ENCODE results near the gene EXO5. TPM values are rescaled to one million over a fixed set of nuclear protein-coding genes. Genes with fewer than 3 reads are reported as not detected.
"Not testable (repeated sequence)": the region's sequence is repeated elsewhere in the genome, so short reads cannot be mapped to it uniquely, and the experiment has no call there.

EXO5 gene
- total RNA-seq (2014; rRNA removed), result 16.5 and 18.4 TPM in 2 replicates
- polyA plus RNA-seq (2012), result 10.1 TPM

GRCh38 chr1:40508375-40509341, at the start of gene EXO5:
EXO5 (plus strand) TSS chr1:40508767; CDS start chr1:40514545, 5,778 bp downstream.
- peak; percentile 76 for DNase-seq (ENCODE audit: low read depth)

- peak; percentile 11 for DNase-seq (ENCODE audit: low read depth)
Measured at GRCh38 chr1:40462956-40463590, 45.5 kb upstream of the EXO5 start.

GRCh38 chr1:40469327-40469726, 39.2 kb upstream of the EXO5 start:
- no peak for DNase-seq (ENCODE audit: low read depth)

GRCh38 chr1:40475268-40475667, 33.3 kb upstream of the EXO5 start:
- DNase-seq (ENCODE audit: low read depth), result no peak

- peak; percentile 54 for DNase-seq (ENCODE audit: low read depth)
Measured at GRCh38 chr1:40476924-40477677, 31.5 kb upstream of the EXO5 start, which contains the start of gene ZFP69. ZFP69 (plus strand) TSS chr1:40477290; CDS start chr1:40479362, 2,072 bp downstream.

GRCh38 chr1:40477678-40478053, 30.9 kb upstream of the EXO5 start:
- peak; percentile 13 for DNase-seq (ENCODE audit: low read depth)

- DNase-seq (ENCODE audit: low read depth), result peak; percentile 18
Measured at GRCh38 chr1:40478276-40478675, 30.3 kb upstream of the EXO5 start.

- DNase-seq (ENCODE audit: low read depth), result no peak
Measured at GRCh38 chr1:40479156-40479555, 29.4 kb upstream of the EXO5 start.

GRCh38 chr1:40495315-40495903, 13.2 kb upstream of the EXO5 start:
- peak; percentile 8 for DNase-seq (ENCODE audit: low read depth)

GRCh38 chr1:40502651-40503050, 5.9 kb upstream of the EXO5 start:
- DNase-seq (ENCODE audit: low read depth), result not testable (repeated sequence)

- no peak for DNase-seq (ENCODE audit: low read depth)
Measured at GRCh38 chr1:40507973-40508372, 594 bp upstream of the EXO5 start.

GRCh38 chr1:40519517-40519916, 10.9 kb downstream of the EXO5 start:
- DNase-seq (ENCODE audit: low read depth), result no peak

- no peak for DNase-seq (ENCODE audit: low read depth)
Measured at GRCh38 chr1:40530735-40531380, 22.3 kb downstream of the EXO5 start.

- DNase-seq (ENCODE audit: low read depth), result peak; percentile 95
Measured at GRCh38 chr1:40531381-40532061, 23.0 kb downstream of the EXO5 start, which contains the start of gene ZNF684. ZNF684 (plus strand) TSS chr1:40531637; CDS start chr1:40533167, 1,530 bp downstream.

GRCh38 chr1:40532062-40532389, 23.5 kb downstream of the EXO5 start:
- no peak for DNase-seq (ENCODE audit: low read depth)

- peak; percentile 58 for DNase-seq (ENCODE audit: low read depth)
Measured at GRCh38 chr1:40532844-40533424, 24.4 kb downstream of the EXO5 start.

GRCh38 chr1:40534589-40534988, 26.0 kb downstream of the EXO5 start:
- no peak for DNase-seq (ENCODE audit: low read depth)

GRCh38 chr1:40535732-40536131, 27.2 kb downstream of the EXO5 start:
- DNase-seq (ENCODE audit: low read depth), result no peak

GRCh38 chr1:40539338-40539737, 30.8 kb downstream of the EXO5 start:
- DNase-seq (ENCODE audit: low read depth), result no peak

GRCh38 chr1:40546957-40547356, 38.4 kb downstream of the EXO5 start:
- DNase-seq (ENCODE audit: low read depth), result no peak
